SK-N-SH treated with all-trans-retinoic acid at 6 μM for 48 hours (cell line): ENCODE measurements around the gene CCDC186.

Experiments
- ARNTL ChIP-seq: fragments of 450-650 bp; formaldehyde crosslinking; IDR thresholded peaks from 2 replicates; pipeline ENCODE4 v1.5.0; 2020; ENCODE audit warnings: low read depth, mild to moderate bottlenecking, moderate library complexity, borderline replicate concordance
- GLIS3 ChIP-seq: fragments of 250-450 bp; sonication (Bioruptor Pico); IDR thresholded peaks from 2 replicates; pipeline ENCODE4 v1.5.0; 2020; ENCODE audit warnings: mild to moderate bottlenecking, moderate library complexity
- PATZ1 ChIP-seq: fragments of 250-450 bp; sonication (Bioruptor Pico); IDR thresholded peaks from 2 replicates; pipeline ENCODE4 v1.8.0; 2020; ENCODE audit warnings: mild to moderate bottlenecking, moderate library complexity, borderline replicate concordance

- no peak for TF ChIP-seq ARNTL (CRISPR knock-in tag)
- no peak for TF ChIP-seq PATZ1 (CRISPR knock-in tag)
- TF ChIP-seq GLIS3 (CRISPR knock-in tag): no peak
Observed at GRCh38 chr10:114121031-114121430, 53.0 kb downstream of the CCDC186 start.
